ENCODE results near the gene SLC6A5. TPM values are rescaled to one million over a fixed set of nuclear protein-coding genes. Genes with fewer than 3 reads are reported as not detected.

The SLC6A5 gene
- total RNA-seq, 2 donors from 2014 or later: not detected

- Histone ChIP-seq H3K27me3 (peaks cover 0 to 15% of the 10 kb centered on the region in 2 donors), H3K36me3 (replicated peaks in 1 of 2; ENCODE audit: insufficient read depth in 1 of 2, low read depth in 2 of 2) (no peaks in the 10 kb centered on the region), H3K9me3 (no peaks in the 10 kb centered on the region), H3K27ac (no peak overlapping the region), H3K4me1 (peaks cover 19% of the 10 kb centered on the region), H3K4me3 (no peak overlapping the region)
- DNase-seq: no peak
- intact Hi-C loops (cut with DNase I): no loop called here
- no peak for ATAC-seq
- WGBS, 2 donors: 1 to 2% methylated on average over 14 to 53 of the region's 60 CpGs
- TF ChIP-seq CTCF (IDR thresholded peaks at IDR 0.05): no peak
- TF ChIP-seq POLR2A (IDR thresholded peaks at IDR 0.05): no peak
These were observed 70.6 kb downstream of the SLC6A5 start for GRCh38 chr11:20669820-20670684.

DNA sequence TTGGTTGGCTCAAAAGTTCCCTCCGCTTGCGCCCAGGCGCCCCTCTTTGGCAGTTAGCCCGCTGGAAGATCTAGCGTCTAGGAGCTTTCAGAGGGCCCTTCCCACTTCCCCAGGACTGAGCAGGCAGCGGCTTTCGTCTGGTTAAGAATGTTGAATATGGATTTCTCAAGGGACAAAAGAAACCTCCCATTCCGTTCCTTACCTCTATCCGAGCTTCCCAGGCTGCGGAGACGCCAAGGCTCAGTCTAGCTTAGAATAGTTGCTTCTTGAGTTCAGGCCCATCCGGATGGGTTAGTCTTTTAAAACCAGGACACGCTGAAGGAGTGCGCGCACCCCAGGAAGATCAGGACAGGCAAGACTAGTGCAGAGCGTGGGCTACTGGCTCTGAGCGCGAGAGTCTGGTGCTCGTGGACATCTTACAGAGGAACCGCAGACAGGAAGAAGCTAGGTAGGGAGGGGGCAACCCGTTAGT is 71.6 kb downstream of the SLC6A5 start:
- Histone ChIP-seq H3K27me3 (peaks cover 0 to 15% of the 10 kb centered on the region in 2 donors), H3K4me3 (no peak overlapping the region), H3K27ac (no peak overlapping the region), H3K9me3 (no peaks in the 10 kb centered on the region), H3K4me1 (peaks cover 19% of the 10 kb centered on the region), H3K36me3 (replicated peaks in 1 of 2; ENCODE audit: insufficient read depth in 1 of 2, low read depth in 2 of 2) (no peaks in the 10 kb centered on the region)
- DNase-seq: no peak
- 2 to 6% methylated on average over 21 of the region's 21 CpGs for WGBS, 2 donors
- intact Hi-C loops (cut with DNase I): no loop called here
- no peak for ATAC-seq
- TF ChIP-seq CTCF (IDR thresholded peaks at IDR 0.05) (no peak), POLR2A (IDR thresholded peaks at IDR 0.05) (no peak)

- H3K4me1 ChIP-seq: peaks cover 19% of the 10 kb centered on the region
- no peaks in the 10 kb centered on the region for H3K9me3 ChIP-seq
- peaks cover 0 to 15% of the 10 kb centered on the region in 2 donors for H3K27me3 ChIP-seq
- no peak overlapping the region for H3K4me3 ChIP-seq
- DNase-seq (no peak), ATAC-seq (no peak)
- intact Hi-C loops (cut with DNase I): no loop called here
- TF ChIP-seq POLR2A (IDR thresholded peaks at IDR 0.05): no peak
- TF ChIP-seq CTCF (IDR thresholded peaks at IDR 0.05): no peak
- H3K36me3 ChIP-seq (replicated peaks in 1 of 2; ENCODE audit: insufficient read depth in 1 of 2, low read depth in 2 of 2): no peaks in the 10 kb centered on the region
- WGBS, 2 donors: 14 to 16% methylated on average over 6 of the region's 6 CpGs
- H3K27ac ChIP-seq: no peak overlapping the region
These were observed 72.6 kb downstream of the SLC6A5 start for GRCh38 chr11:20671856-20672546.

GRCh38 chr11:20672575-20672974 is 73.2 kb downstream of the SLC6A5 start:
- Histone ChIP-seq H3K27me3 (peaks cover 0 to 15% of the 10 kb centered on the region in 2 donors), H3K9me3 (no peaks in the 10 kb centered on the region), H3K27ac (no peak overlapping the region), H3K4me1 (peaks cover 19% of the 10 kb centered on the region), H3K36me3 (replicated peaks in 1 of 2; ENCODE audit: insufficient read depth in 1 of 2, low read depth in 2 of 2) (no peaks in the 10 kb centered on the region), H3K4me3 (no peak overlapping the region)
- intact Hi-C loops (cut with DNase I): no loop called here
- 6 to 34% methylated on average over 2 of the region's 2 CpGs for WGBS, 2 donors
- no peak for DNase-seq
- no peak for ATAC-seq
- TF ChIP-seq POLR2A (IDR thresholded peaks at IDR 0.05) (no peak), CTCF (IDR thresholded peaks at IDR 0.05) (peak in 6 of 7 experiments; percentile 9 to 39 (median 26))

Measured in body of pancreas (tissue), 4 donors.